HG03135 (cell line): ENCODE results near the gene SRSF8.
"Not testable (repeated sequence)": the region's sequence is repeated elsewhere in the genome, so short reads cannot be mapped to it uniquely, and the experiment has no call there.

Experiments
- ATAC-seq: cut with Tn5 transposase; IDR thresholded peaks from one replicate; pipeline ENCODE4 v1.9.1; 2021; ENCODE audit warnings: mild to moderate bottlenecking, moderate library complexity; ENCODE audit not compliant: unreplicated experiment

SRSF8 gene

DNA sequence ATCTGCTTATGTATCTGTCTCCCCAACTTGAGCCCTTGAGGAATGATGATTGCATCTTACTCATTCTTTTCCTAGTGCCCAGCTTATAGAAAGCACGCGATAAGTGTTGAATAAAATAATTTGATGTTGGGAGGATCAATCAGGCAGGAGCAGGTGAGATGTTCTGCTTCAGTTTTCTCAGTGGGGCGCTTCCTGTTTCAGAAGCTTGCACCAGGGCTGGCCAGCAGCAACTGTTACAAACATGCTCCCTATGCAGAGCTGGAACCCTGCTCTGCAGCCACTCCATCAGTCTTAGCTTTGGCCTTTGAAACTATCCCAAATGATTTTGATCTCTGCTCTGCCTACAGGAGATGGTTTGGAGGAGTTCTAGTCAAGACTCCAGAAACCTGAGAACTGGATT, 26.8 kb downstream of the SRSF8 start:
- no peak for ATAC-seq

DNA sequence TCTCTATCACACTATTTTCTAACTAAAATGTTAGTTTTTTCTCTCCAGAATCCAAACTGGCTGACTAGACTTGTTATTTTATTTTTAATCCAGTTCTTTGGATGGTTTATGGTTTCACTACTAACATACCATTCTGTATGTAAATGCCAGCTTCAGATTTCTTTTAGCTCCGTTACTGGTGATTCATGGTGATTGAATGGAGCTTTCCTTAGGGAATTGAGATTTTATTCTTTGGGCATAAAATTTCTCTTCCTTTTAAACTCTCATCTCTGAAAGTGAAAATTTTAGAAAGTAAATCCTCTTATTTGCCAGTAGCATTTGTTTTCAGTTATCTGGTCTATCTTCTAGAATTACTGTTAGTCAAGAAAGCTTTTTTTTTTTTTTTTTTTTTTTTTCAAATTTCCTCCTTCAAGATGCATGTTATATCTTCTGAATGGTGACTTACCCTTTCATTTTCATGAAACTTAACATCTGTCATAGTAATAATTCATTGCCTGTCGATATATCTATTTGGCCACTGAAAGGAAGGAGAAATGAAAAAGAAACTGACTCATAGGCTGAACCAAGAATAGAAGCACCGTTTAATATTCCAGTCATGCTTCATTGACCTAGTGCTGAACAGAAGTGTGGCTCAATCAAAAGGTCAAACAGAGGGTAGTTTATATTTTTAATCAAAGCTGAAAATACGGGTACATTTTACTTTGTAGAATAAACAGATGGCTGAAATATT, 29.3 kb downstream of the SRSF8 start:
- ATAC-seq, result peak; percentile 77

DNA sequence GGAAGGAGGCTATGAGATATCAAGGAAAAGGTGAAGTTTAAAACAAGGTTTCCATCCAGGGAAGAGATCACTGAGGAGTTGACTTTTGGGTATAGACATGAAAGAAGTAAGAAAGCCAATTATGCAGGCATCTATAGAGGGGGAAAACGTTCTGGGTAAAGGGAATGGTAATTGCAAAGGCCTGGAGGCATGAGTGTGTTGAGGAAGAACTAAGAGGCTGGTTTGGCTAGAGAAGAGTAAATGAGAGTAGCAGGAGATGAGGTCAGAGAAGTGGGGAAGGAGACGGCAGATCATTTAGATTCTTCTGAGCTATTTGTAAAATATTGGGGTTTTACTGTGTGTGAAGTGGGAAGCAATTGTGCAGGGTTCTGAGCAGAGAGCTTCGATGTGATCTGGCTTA, 30.5 kb downstream of the SRSF8 start:
- no peak for ATAC-seq

DNA sequence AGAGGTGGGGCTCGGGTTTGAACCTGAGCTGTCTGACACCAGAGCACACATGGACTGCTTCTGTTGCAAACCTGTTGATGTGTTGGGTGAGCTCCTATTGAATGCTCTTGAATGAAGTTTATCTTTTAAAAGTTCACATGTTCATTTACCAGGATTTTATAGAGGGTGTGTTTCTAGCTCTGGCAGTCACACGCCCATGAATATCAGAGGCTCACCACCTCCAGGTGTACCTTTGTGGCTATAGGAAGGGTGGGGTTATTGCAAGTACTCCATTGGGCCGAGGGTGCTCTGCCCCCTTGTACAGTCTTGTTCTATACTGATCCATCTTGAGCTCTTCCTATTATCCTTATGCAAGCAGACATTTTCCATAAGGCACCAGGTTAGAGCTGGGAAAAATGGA, 32.1 kb downstream of the SRSF8 start:
- no peak for ATAC-seq

DNA sequence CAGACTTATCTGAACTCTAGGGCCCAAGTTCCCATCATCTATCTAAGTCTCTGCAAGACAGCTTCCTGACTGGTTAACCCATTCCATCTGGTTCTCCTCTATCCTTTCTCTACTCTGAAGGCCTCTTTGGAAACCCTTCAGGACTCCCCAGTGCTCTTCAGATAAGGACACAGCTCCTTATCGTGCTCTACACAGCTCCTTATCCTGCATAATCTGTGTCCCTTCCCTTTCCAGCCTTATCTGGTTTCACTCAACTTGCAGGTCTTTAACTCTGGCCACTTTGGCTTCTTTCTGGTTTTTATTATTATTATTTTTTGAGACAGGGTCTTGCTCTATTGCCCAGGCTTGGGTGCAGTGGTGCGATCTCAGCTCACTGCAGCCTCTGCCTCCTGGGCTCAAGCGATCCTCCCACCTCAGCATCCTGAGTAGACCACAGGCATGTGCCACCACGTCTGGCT, 33.5 kb downstream of the SRSF8 start:
- no peak for ATAC-seq

DNA sequence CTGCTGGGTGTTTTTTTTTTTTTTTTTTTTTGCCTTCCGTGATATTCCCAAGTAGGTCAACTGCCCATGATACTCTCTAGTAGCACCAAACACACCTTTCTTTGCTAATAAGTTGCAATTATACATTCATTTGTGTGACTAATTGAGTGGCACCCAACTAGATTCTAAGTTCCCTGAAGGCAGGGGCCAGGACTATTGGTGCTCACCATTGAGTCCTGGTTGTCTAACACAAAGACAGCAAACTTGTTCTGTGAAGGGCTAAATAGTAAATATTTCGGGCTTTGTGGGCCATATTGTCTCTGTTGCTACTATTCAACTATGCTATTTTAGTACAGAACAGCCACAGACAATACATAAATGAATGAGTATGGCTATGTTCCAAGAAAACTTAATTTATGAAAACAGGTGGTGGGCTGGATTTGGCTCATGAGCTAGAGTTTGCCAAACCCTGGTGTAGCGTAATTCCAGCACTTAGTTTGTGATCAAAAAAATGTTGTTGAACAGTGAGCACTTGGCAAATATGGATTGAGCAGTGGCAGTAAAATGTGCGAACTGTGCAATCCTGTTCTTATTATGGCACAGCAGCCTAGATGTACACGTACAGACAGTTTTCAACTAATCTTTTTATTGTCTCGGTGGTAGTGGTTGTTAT, 34.3 kb downstream of the SRSF8 start:
- ATAC-seq, result no peak

DNA sequence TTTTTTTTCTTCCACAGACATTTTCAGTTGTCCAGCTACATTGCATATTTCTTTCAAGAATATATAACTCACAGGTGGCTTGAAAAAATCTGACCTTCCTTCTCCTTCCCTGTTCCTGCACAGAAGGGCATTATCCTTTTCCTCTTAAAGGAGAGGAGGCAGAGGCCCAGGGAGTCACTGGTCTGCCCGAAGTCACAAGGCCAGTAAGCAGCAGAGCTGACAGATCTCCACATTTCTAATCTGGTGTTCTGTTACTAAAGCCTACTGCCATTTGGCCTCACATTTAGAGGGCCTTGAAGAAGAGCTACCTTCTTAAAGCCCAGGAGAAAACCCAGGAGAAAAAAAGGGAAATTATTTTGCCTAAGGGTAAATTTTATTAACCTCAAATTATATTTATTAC, 35.2 kb downstream of the SRSF8 start:
- ATAC-seq, result no peak

DNA sequence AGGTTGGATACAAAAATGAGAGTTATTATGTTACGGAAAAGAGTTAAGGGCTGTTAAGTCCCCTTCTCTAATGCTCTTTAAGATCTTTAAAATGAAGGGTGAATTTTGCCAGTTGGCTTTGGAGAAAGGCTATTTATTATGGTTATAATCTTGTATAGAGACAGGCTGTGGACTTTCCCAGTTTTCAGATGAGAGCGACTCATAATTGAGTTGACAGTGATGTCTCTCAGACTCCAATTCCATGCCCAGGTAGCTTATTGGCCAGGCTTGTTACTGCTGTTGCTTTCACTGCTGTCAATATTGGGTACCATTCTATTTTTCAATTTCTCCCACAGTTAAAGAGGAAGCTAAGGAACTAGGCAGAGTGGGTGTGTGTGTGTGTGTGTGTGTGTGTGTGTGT, 36.0 kb downstream of the SRSF8 start:
- ATAC-seq, result no peak

DNA sequence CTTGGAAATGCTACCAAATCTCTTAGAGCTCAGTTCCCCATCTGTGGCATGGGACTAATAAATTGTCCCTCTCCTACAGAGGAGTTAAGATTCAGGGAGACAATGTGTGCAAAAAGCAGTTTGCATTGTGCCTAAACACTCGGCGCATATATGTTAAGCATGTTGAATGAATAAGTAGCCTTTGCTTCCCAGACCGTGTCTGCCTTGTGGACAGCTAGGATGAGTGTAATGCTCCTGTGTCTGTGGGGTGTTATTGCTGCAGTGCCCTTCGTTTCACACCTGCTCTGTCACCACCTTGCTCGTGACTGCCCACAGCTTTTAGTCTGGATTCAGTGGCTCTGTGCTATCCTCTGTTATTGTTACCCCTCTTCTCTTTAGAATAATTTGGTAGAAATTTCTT, 37.0 kb downstream of the SRSF8 start:
- no peak for ATAC-seq

DNA sequence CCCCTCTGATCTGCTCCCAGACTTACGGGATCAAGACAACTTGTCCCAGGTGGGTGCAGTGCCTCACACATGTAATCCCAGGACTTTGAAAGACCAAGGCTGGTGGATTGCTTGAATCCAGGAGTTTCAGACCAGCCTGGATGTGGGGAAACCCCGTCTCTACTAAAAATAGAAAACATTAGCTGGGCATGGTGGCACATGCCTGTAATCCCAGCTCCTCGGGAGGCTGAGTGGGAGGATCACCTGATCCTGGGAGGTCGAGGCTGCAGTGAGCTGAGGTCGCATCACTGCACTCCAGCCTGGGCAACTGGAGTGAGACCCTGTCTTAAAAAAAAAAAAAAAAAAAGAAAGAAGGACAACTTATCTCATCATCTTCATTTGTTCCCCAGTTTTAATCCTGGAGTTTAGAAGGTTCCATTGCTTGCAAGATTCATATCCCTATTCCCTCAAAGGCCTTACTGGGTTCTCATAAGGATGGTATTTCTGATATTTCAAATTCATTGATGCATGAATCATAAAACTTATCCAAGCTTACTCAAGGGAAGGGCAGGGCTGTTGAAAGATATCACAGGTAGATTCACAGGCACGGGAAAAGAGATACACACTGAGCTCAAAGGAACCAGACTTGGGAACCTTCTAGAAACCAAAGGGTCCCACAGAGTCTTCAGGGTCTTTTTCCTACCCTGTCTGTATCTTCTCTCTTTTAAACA, 37.6 kb downstream of the SRSF8 start:
- no peak for ATAC-seq

DNA sequence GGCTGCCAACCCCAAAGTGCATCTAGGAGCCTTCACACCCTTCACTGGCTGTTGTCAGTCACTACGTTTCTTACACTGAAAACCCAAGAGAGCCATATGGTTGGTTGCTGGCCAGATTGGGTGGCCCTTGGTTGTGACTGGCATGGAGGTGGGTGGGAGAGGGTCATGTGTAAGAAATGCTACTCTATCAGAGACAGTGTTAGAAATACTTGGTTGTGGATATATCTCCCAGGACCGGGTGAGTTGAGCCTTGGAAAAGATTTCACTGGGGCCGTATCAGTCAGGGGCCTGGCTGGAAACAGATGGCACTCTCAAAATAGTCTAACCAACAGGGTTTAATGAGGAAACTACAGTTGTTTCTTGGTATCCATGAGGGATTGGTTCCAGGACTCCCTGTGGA, 38.1 kb downstream of the SRSF8 start:
- no peak for ATAC-seq

DNA sequence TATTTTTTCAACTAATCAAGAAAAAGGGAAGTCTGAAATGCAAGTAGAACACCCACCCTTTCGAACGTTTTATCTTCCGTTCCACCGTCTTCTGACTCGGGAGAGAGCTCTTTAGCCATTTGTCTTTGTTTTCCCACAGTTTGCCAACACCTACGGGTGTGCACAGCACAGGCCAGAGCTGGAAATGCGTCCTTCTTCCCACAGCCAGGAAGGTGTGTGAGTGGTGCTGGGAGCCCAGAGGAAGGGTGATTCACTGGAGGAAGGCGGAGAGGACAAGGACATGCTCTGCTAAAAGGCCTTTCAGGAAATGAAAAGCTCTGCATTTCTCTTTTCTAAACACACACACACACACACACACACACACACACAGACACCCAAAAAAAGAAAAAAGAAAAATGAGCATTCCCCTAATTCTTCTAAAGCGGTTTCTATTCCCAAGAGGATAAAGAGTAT, 41.5 kb downstream of the SRSF8 start:
- ATAC-seq, result no peak

DNA sequence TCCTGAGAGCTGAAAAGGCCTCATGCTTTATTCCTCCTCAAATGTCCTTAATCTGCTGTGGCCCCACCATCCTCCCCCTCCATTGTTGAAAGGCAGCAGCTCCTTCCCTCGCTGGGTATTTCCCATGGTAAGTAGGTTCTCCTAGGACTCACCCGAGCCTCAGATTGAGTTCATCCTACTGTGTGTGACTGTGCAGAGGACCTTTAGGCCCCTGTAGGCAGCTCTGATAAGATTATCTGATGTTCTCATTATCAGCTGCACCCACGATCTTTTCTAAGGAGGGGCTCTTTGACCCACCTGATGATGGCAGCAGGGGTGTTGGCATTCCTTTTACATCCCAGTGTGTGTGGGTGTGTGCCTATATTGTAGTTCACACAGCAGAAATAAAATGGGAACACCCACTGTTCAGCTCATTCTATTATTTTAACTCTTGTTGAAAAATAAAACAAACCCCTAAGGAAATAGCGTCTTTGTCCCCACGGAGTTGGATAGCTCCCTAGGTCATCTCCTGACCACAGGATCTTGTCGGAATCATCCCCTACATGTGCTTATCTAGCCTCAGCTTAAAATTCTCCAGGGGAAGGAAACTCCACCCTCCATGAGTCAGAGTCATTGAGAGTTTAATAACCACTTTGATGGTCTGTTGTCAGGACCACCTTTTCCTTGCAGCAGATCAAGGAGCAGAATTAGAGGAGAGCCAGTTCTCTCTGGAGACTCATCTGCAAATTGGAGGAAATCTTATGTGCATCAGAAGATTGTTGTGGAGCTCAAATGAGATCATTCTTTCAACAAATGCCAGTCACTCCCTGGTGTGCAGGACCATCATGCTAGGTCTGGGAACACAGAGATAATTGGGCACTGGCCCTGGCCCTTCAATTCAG, 42.2 kb downstream of the SRSF8 start:
- ATAC-seq, result no peak

DNA sequence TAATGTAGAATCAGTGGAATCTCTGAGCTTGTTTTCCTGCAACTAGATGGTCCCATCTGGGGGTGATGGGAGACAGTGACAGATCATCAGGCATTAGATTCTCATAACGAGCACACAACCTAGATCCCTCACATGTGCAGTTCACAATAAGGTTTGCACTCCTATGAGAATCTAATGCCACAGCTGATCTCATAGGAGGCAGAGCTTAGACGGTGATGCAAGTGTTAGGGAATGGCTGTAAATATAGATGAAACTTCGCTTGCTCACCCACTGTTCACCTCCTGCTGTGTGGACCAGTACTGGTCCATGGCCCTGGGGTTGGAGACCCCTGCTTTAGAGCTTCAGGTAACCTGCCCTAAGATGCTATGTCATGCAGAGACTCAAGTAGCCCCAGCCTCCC, 44.8 kb downstream of the SRSF8 start:
- ATAC-seq, result not testable (repeated sequence)

DNA sequence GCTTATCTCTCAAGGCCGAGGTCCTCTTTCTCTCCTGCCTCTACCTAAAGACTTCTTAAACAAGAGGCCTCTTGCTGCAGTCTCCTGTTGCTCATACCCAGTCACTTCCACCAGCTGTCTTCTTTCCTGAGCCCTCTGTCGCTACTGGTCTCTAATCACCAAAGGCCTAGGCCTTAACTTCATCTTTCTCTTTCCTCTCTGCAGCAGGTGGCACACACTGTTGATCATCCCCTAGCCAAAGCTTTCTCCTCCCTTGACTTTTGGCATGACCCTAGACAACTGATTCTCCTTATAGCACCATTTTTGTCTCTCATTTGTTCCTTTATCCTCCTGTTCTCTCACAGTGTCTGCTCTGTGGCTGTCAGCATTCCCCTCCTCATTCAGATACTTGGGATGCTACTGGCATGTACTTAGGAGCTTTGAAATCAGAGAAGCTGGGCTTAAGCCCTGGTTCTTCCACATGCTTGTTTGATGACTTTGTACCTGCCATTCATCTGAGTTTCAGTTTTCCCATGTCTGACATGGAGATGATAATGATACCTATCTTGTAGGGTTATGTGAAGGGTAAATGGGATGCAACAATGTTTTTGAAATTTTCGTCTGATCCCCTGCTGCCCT, 45.3 kb downstream of the SRSF8 start:
- no peak for ATAC-seq

DNA sequence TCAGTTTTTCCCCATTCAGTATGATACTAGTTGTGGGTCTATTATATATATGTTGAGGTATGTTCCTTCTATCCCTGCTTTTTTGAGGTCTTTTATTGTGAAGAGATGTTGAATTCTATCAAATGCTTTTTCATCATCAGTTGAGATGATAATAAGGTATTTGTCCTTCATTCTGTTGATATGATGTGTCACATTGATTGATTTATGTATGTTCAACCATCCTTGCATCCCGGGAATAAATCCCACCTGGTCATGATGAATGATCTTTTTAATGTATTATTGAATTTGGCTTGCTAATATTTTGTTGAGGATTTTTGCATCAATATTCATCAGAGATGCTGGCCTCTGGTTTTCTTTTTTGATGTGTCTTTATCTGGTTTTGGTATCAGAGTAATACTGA, 48.9 kb downstream of the SRSF8 start:
- ATAC-seq, result no peak

DNA sequence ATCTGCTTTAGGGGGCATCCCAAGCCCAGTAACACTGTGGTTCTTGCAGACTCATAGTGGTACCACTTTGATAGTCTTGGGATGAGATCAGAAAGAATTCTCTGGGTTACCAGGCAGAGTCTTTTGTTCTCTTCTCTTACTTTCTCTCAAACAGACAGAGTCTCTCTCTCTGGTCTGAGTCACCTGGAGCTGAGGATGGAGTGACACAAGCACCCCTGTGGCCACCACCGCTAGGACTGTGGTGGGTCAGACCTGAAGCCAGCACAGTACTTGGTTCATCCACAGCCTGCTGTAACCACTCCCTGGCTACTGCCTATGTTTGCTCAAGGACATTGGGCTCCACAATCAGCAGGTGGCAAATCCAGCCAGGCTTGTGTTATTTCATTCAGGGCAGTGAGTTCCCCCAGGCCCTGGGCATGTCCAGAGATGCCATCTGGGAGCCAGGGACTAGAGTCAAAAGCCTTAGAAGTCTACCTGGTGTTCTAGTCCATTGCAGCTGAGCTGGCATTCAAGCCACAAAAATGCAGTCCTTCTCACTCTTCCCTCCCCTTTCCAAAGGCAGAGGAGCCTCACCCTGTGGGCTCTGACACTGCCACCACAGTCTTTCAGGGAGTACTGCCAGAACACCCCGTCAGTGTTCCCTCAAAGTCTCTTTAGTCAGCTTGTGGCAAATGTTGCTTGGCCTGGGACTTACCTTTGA, 52.8 kb downstream of the SRSF8 start:
- ATAC-seq, result no peak
